ENCODE measurements around the gene HKDC1.

DNA sequence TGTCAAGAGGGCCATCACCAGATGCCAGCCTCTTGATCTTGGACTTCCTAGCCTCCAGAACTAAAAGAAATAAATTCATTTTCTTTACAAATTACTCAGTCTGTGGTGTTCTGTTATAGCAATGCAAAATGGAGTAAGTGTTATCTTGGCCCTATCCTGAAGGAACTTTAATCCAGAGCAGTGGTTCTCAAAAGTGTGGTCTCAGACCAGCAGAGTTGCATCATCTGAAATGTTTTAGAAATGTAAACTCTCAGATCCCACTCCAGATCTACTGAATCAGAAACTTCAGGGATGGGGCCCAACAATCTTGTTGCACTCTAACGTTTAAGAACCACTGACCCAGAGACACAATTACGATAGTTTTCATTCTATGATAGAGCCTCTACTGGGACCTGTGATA lies 43.3 kb upstream of the HKDC1 start:
- TF ChIP-seq POLR2A (IDR thresholded peaks at IDR 0.05) (no peak), POLR2AphosphoS5 (IDR thresholded peaks at IDR 0.05; ENCODE audit: insufficient read depth in 1 of 2, low read depth in 1 of 2) (no peak)
- TF ChIP-seq, protein P1, sequence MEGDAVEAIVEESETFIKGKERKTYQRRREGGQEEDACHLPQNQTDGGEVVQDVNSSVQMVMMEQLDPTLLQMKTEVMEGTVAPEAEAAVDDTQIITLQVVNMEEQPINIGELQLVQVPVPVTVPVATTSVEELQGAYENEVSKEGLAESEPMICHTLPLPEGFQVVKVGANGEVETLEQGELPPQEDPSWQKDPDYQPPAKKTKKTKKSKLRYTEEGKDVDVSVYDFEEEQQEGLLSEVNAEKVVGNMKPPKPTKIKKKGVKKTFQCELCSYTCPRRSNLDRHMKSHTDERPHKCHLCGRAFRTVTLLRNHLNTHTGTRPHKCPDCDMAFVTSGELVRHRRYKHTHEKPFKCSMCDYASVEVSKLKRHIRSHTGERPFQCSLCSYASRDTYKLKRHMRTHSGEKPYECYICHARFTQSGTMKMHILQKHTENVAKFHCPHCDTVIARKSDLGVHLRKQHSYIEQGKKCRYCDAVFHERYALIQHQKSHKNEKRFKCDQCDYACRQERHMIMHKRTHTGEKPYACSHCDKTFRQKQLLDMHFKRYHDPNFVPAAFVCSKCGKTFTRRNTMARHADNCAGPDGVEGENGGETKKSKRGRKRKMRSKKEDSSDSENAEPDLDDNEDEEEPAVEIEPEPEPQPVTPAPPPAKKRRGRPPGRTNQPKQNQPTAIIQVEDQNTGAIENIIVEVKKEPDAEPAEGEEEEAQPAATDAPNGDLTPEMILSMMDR (IDR thresholded peaks at IDR 0.05), result no peak

All from vagina (tissue), 2 donors.